Skeletal muscle satellite cell (primary cell): ENCODE data around the gene TBL1XR1.

Source experiments
- H3K27me3 ChIP-seq: 2 replicates; pipeline ENCODE4 v1.7.0; 2013; ENCODE audit warnings: low read length; ENCODE audit not compliant: control insufficient read depth, insufficient read depth
- H3K36me3 ChIP-seq: 2 replicates; pipeline ENCODE4 v1.7.0; 2013; ENCODE audit warnings: mild to moderate bottlenecking, control low read depth, low read length; ENCODE audit not compliant: insufficient read depth
- H3K4me1 ChIP-seq: 2 replicates; pipeline ENCODE4 v1.7.0; 2013; ENCODE audit warnings: low read length; ENCODE audit not compliant: control insufficient read depth, insufficient read depth
- H3K4me2 ChIP-seq: 2 replicates; pipeline ENCODE4 v1.7.0; 2013; ENCODE audit warnings: mild to moderate bottlenecking, low read length
- H3K4me3 ChIP-seq: 2 replicates; pipeline ENCODE4 v1.7.0; 2013; ENCODE audit warnings: low read length
- H3K9ac ChIP-seq: 2 replicates; pipeline ENCODE4 v1.7.0; 2013; ENCODE audit warnings: mild to moderate bottlenecking, low read depth, low read length, moderate library complexity
- H3K9me3 ChIP-seq: replicated peaks from 2 replicates; pipeline ENCODE4 v1.7.0; 2013; ENCODE audit warnings: mild to moderate bottlenecking, control low read depth, low read length

The TBL1XR1 gene

GRCh38 chr3:177135841-177136492 is 61.3 kb downstream of the TBL1XR1 start:
- peaks cover 7% of the 10 kb centered on the region for H3K36me3 ChIP-seq

GRCh38 chr3:177134816-177135210 is 62.5 kb downstream of the TBL1XR1 start:
- no peaks in the 10 kb centered on the region for H3K27me3 ChIP-seq

More at GRCh38 chr3:177135841-177136492, 61.3 kb downstream of the TBL1XR1 start:
- Histone ChIP-seq H3K9me3 (no peaks in the 10 kb centered on the region), H3K9ac (no peak overlapping the region), H3K4me3 (no peak overlapping the region), H3K27me3 (no peaks in the 10 kb centered on the region), H3K4me1 (no peaks in the 10 kb centered on the region), H3K4me2 (no peak overlapping the region)

GRCh38 chr3:177133860-177134815 is 63.1 kb downstream of the TBL1XR1 start:
- no peaks in the 10 kb centered on the region for H3K9me3 ChIP-seq
- no peak overlapping the region for H3K9ac ChIP-seq
- no peak overlapping the region for H3K4me2 ChIP-seq
- no peak overlapping the region for H3K4me3 ChIP-seq
- peaks cover 7% of the 10 kb centered on the region for H3K36me3 ChIP-seq
- no peaks in the 10 kb centered on the region for H3K27me3 ChIP-seq
- H3K4me1 ChIP-seq, result no peaks in the 10 kb centered on the region

More at GRCh38 chr3:177134816-177135210, 62.5 kb downstream of the TBL1XR1 start:
- H3K36me3 ChIP-seq, result peaks cover 7% of the 10 kb centered on the region
- no peak overlapping the region for H3K9ac ChIP-seq
- H3K4me2 ChIP-seq, result no peak overlapping the region
- H3K9me3 ChIP-seq, result no peaks in the 10 kb centered on the region
- no peaks in the 10 kb centered on the region for H3K4me1 ChIP-seq
- H3K4me3 ChIP-seq, result no peak overlapping the region

GRCh38 chr3:177131927-177132636 is 65.2 kb downstream of the TBL1XR1 start:
- peaks cover 7% of the 10 kb centered on the region for H3K36me3 ChIP-seq
- H3K27me3 ChIP-seq, result no peaks in the 10 kb centered on the region
- peaks cover 3% of the 10 kb centered on the region for H3K4me1 ChIP-seq
- no peak overlapping the region for H3K4me2 ChIP-seq
- H3K9ac ChIP-seq, result no peak overlapping the region
- H3K9me3 ChIP-seq, result no peaks in the 10 kb centered on the region
- no peak overlapping the region for H3K4me3 ChIP-seq

GRCh38 chr3:177127008-177127407 is 70.3 kb downstream of the TBL1XR1 start:
- no peak overlapping the region for H3K4me3 ChIP-seq
- no peaks in the 10 kb centered on the region for H3K27me3 ChIP-seq
- H3K36me3 ChIP-seq, result peaks cover under 1% of the 10 kb centered on the region
- no peak overlapping the region for H3K9ac ChIP-seq
- H3K4me1 ChIP-seq, result peaks cover 34% of the 10 kb centered on the region
- H3K9me3 ChIP-seq, result peaks cover 3% of the 10 kb centered on the region
- H3K4me2 ChIP-seq, result no peak overlapping the region

- Histone ChIP-seq H3K9me3 (peaks cover 3% of the 10 kb centered on the region), H3K9ac (no peak overlapping the region), H3K36me3 (no peaks in the 10 kb centered on the region), H3K4me3 (no peak overlapping the region), H3K4me1 (peaks cover 34% of the 10 kb centered on the region), H3K4me2 (peak overlapping the region; percentile 50), H3K27me3 (no peaks in the 10 kb centered on the region)
These were observed 71.1 kb downstream of the TBL1XR1 start for GRCh38 chr3:177126015-177126773.

- Histone ChIP-seq H3K36me3 (no peaks in the 10 kb centered on the region), H3K4me3 (no peak overlapping the region), H3K4me1 (peaks cover 34% of the 10 kb centered on the region), H3K27me3 (no peaks in the 10 kb centered on the region), H3K4me2 (peak overlapping the region; percentile 50), H3K9ac (no peak overlapping the region), H3K9me3 (peaks cover 3% of the 10 kb centered on the region)
These were observed 72.4 kb downstream of the TBL1XR1 start for GRCh38 chr3:177124882-177125281.

GRCh38 chr3:177123822-177124221 is 73.5 kb downstream of the TBL1XR1 start:
- Histone ChIP-seq H3K9ac (no peak overlapping the region), H3K9me3 (peaks cover 3% of the 10 kb centered on the region), H3K4me2 (no peak overlapping the region), H3K4me1 (peaks cover 34% of the 10 kb centered on the region), H3K4me3 (no peak overlapping the region), H3K36me3 (no peaks in the 10 kb centered on the region), H3K27me3 (no peaks in the 10 kb centered on the region)

GRCh38 chr3:177122183-177122856 is 75.0 kb downstream of the TBL1XR1 start:
- peaks cover 33% of the 10 kb centered on the region for H3K4me1 ChIP-seq

GRCh38 chr3:177119829-177120228 is 77.5 kb downstream of the TBL1XR1 start:
- Histone ChIP-seq H3K36me3 (no peaks in the 10 kb centered on the region), H3K27me3 (no peaks in the 10 kb centered on the region), H3K4me1 (peaks cover 24% of the 10 kb centered on the region), H3K9me3 (peaks cover 3% of the 10 kb centered on the region), H3K9ac (no peak overlapping the region), H3K4me2 (no peak overlapping the region), H3K4me3 (no peak overlapping the region)

More at GRCh38 chr3:177122183-177122856, 75.0 kb downstream of the TBL1XR1 start:
- Histone ChIP-seq H3K9ac (no peak overlapping the region), H3K27me3 (no peaks in the 10 kb centered on the region), H3K36me3 (no peaks in the 10 kb centered on the region), H3K9me3 (peaks cover 3% of the 10 kb centered on the region), H3K4me2 (no peak overlapping the region), H3K4me3 (no peak overlapping the region)
